GM19099 (cell line): ENCODE data around the gene SPOCK3.

Experiments used
- POLR2A ChIP-seq: IDR thresholded peaks from 3 replicates; pipeline ENCODE4 v1.6.1; 2011; ENCODE audit warnings: low read depth; ENCODE audit not compliant: insufficient read length; ENCODE audit errors: extremely low read depth

The SPOCK3 gene

GRCh38 chr4:166734797-166735196 lies 499.5 kb downstream of the SPOCK3 start:
- TF ChIP-seq POLR2A, result no peak

DNA sequence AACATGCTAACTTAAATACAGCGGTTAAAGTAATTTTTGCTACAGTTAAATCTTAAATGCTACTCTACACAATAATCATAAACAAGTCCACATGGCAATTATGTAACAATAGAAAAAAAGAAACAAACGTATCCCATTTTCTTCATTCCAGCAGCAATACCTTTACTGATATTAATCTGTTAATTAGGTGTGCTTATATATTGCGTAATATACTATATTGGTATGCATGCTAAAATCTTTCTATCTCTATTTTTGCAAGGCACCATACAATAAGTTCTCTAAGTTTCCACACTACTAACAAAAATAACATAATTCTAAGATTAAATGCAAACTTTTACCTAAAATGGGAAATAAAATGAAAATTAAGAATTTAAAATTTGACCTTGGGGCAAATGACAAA lies 500.6 kb downstream of the SPOCK3 start:
- TF ChIP-seq POLR2A, result no peak

DNA sequence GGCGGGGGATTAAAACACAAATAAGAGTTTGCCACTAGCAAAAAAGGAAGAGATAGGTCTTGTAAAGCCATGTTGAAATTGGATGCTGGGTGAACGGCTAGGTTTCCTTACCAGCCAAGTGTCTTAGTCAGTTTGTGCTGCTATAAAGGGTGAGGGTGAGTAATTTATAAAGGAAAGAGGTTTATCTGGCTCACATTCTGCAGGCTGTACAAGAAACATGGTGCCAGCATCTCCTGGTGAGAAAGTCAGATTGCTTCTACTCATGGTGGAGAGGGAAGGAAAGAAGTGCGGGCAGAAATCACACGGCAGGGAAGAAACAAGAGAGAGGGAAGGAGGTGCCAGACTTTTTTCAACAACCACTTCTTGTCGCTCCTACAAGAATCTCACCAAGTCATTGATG lies 507.5 kb downstream of the SPOCK3 start:
- no peak for TF ChIP-seq POLR2A

DNA sequence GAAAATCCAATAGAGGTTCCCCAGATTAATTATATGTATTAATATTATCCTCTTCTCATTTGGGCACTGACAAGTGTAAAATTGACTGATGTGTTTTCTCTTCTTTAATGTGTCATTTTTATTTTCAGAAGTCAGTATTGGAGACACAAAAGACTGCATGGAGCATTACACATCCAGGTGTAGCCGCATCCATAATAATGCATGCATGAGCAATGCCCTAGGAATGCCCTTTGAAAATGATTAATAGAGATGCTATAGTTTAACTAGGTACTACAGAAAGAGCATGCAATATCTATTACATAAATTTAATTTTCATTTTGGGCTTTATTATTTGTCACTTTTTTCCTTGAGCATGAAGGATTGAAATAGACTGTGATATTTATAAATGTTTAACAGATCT lies 509.9 kb downstream of the SPOCK3 start:
- no peak for TF ChIP-seq POLR2A

GRCh38 chr4:166723532-166724140 lies 510.7 kb downstream of the SPOCK3 start:
- TF ChIP-seq POLR2A, result no peak

GRCh38 chr4:166700592-166700991 lies 533.7 kb downstream of the SPOCK3 start:
- no peak for TF ChIP-seq POLR2A

GRCh38 chr4:166688835-166689234 lies 545.5 kb downstream of the SPOCK3 start:
- no peak for TF ChIP-seq POLR2A

DNA sequence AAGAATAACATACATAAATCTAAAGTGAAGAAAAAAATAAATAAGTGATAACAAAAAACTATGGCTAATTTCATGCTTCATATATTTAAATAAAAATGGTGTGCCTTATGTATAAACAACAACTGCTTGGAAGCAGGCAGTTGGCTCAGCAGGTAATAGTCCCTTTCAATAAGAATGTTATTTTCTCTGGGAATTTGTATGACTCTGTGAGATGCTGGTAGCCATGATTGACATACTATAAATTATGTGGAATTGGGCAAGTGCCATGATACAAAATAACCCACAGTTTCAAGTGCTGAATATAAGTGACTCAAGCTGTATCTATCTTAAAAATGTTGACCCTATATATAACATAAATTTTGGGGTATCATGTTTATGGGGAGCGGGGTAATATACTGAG lies 546.5 kb downstream of the SPOCK3 start:
- no peak for TF ChIP-seq POLR2A
